Measurements from ENCODE around the gene NR1I3.

The NR1I3 gene

DNA sequence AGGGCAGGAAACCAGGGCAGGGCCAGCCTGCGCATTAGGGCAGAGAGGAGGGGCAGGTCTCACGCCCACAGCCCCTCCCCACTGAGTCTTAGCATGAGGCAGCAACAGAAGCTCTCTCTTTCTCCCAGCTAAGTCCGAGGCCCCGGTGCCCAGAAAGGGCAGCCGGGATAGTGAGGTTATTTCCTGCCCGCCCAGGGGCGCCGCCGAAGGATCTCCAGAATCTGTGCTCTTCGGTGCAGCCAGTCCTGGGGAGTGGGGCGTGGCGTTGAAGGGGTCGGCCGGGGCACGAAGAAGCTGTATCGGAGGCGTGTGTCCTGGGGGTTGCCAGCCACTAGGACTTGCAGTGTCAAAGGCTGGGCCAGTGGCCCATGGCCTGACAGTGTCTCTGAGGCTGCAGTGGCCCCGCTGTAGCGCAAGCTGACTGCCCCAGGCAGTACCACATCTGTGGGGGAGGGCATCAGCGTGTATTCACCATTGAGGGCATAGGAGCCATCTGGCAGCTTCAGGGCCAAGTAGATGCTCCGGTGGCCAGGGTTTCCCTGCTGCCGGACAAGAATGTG is 47.0 kb downstream of the NR1I3 start:
- H3K9me3 ChIP-seq (ENCODE audit: severe bottlenecking), result no peaks in the 10 kb centered on the region
- H3K27ac ChIP-seq, result no peak overlapping the region
- no peak overlapping the region for H3K4me3 ChIP-seq (ENCODE audit: low read depth, low read length)
- H3K27me3 ChIP-seq (ENCODE audit: insufficient read depth, low read depth, severe bottlenecking), result no peaks in the 10 kb centered on the region
- TF ChIP-seq CTCF (IDR thresholded peaks at IDR 0.05; ENCODE audit: low read depth, low read length), result no peak
- peaks cover 32% of the 10 kb centered on the region for H3K36me3 ChIP-seq
- DNase-seq, result no peak

DNA sequence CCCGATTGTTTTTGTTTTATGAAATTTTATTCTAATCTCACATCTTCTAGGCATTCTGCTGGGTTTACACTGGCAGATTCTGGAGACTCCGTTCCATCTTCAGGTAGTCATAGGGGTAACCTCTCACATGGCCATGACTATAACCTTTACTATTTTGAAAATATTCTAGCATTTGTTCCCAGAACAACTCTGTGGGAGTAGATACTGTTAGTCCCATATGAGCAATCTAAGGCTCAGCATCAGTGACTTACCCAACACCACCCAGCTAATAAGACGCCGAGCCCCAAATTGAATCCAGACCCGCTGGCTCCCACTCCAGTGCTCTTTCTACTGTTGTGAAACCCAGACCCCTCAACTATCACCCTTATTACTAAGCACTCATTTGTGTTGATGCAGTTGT is 49.0 kb downstream of the NR1I3 start:
- DNase-seq, result no peak
- Histone ChIP-seq H3K36me3 (peaks cover 26% of the 10 kb centered on the region), H3K27me3 (ENCODE audit: insufficient read depth, low read depth, severe bottlenecking) (no peaks in the 10 kb centered on the region), H3K9me3 (ENCODE audit: severe bottlenecking) (no peaks in the 10 kb centered on the region), H3K4me3 (ENCODE audit: low read depth, low read length) (no peak overlapping the region), H3K27ac (no peak overlapping the region)
- no peak for TF ChIP-seq CTCF (IDR thresholded peaks at IDR 0.05; ENCODE audit: low read depth, low read length)

DNA sequence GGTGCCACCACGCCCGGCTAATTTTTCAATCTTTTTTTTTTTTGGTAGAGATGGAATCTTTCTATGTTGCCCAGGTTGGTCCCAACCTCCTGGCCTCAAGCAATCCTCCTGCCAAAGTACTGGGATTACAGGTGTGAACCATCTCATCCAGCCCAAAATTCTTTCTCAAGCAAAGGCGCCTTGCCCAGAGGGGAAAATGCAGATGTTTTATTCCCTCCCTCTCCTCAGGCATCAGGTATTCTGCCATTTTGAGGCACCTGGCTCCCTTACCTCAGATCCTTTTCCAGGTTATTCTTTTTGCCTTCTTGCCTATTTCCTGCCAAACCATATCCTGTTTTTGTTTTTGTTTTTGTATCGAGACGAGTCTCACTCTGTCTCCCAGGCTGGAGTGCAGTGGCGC is 49.6 kb downstream of the NR1I3 start:
- Histone ChIP-seq H3K27ac (no peak overlapping the region), H3K9me3 (ENCODE audit: severe bottlenecking) (no peaks in the 10 kb centered on the region), H3K4me3 (ENCODE audit: low read depth, low read length) (no peak overlapping the region), H3K27me3 (ENCODE audit: insufficient read depth, low read depth, severe bottlenecking) (no peaks in the 10 kb centered on the region), H3K36me3 (peaks cover 24% of the 10 kb centered on the region)
- no peak for DNase-seq
- no peak for TF ChIP-seq CTCF (IDR thresholded peaks at IDR 0.05; ENCODE audit: low read depth, low read length)

- Histone ChIP-seq H3K27ac (no peak overlapping the region), H3K36me3 (peaks cover 16% of the 10 kb centered on the region), H3K9me3 (ENCODE audit: severe bottlenecking) (no peaks in the 10 kb centered on the region), H3K4me3 (ENCODE audit: low read depth, low read length) (no peak overlapping the region), H3K27me3 (ENCODE audit: insufficient read depth, low read depth, severe bottlenecking) (no peaks in the 10 kb centered on the region)
- DNase-seq, result no peak
- TF ChIP-seq CTCF (IDR thresholded peaks at IDR 0.05; ENCODE audit: low read depth, low read length), result no peak
Measured at GRCh38 chr1:161187311-161187710, 50.7 kb downstream of the NR1I3 start.

DNA sequence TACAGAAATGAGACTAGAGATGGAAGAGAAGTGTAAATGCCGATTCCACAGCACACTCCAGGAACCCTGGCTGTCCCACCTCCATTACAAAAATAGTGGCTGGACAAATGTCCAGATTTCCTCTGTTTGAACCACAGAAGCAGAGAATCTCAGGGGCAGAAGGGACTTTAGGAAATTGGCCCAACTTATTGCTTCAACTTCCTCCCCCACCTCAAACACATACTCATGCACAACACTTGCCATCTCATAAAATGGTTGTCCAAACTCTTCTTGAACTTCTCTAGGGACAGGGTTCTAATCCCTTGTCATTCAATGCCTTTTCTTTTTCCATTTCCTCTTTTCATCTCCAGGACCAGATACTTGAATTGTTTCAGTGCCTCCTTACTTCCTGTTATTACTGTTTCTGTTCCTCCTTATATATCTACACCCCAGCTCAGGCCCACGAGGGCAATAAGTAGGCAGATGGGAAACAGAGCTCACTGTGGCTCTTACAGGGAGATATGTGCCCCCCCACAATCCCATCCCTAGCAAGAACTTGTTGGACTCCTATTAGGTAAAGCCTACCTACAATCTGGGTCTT is 52.2 kb downstream of the NR1I3 start:
- Histone ChIP-seq H3K4me3 (ENCODE audit: low read depth, low read length) (no peak overlapping the region), H3K36me3 (peaks cover under 1% of the 10 kb centered on the region; the same call in 1 of the 2 replicates), H3K9me3 (ENCODE audit: severe bottlenecking) (no peaks in the 10 kb centered on the region), H3K27ac (no peak overlapping the region; the same call in 1 of the 2 replicates), H3K27me3 (ENCODE audit: insufficient read depth, low read depth, severe bottlenecking) (no peaks in the 10 kb centered on the region)
- TF ChIP-seq CTCF (IDR thresholded peaks at IDR 0.05; ENCODE audit: low read depth, low read length), result no peak
- no peak for DNase-seq

DNA sequence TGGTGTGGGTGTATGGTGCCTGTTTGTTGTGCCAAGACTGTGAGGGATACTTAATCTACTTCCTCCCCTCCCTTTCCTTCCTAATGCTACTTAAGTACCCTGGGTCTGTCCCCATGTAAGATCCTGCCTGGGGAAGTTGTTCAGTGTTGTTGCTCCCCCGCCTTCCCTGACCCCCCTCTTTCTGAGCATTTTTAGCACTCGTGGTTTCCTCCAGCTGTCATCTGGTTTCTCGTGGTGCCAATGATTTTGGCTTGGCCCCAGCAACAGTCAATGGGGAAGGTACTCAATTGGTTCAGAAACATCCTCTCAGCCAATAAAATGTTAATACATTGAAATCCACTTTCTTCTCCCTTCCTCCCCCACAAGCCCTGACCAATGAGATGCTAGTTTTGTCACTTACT is 52.7 kb downstream of the NR1I3 start:
- Histone ChIP-seq H3K9me3 (ENCODE audit: severe bottlenecking) (no peaks in the 10 kb centered on the region), H3K27me3 (ENCODE audit: insufficient read depth, low read depth, severe bottlenecking) (no peaks in the 10 kb centered on the region), H3K36me3 (no peaks in the 10 kb centered on the region), H3K27ac (no peak overlapping the region; the same call in 1 of the 2 replicates), H3K4me3 (ENCODE audit: low read depth, low read length) (no peak overlapping the region)
- DNase-seq, result peak; percentile 80
- TF ChIP-seq CTCF (IDR thresholded peaks at IDR 0.05; ENCODE audit: low read depth, low read length), result no peak

Measured in WERI-Rb-1 (cell line).